Measurements from ENCODE around the gene PCSK5. TPM values are rescaled to one million over a fixed set of nuclear protein-coding genes. Genes with fewer than 3 reads are reported as not detected.

PCSK5 gene
- polyA plus RNA-seq, 1 donor from 2014 or later: 1.7 TPM

- Histone ChIP-seq H3K9me3 (ENCODE audit: low read length) (no peaks in the 10 kb centered on the region), H3K9me2 (ENCODE audit: insufficient read depth, low read length) (no peaks in the 10 kb centered on the region), H3F3A (ENCODE audit: insufficient read depth, low read length, poor library complexity, severe bottlenecking) (no peaks in the 10 kb centered on the region), H4K20me1 (ENCODE audit: insufficient read depth) (no peaks in the 10 kb centered on the region), H3K79me2 (replicated peaks; ENCODE audit: insufficient read depth, low read length) (no peaks in the 10 kb centered on the region), H3K27me3 (ENCODE audit: insufficient read depth, low read depth, low read length) (no peaks in the 10 kb centered on the region), H3K4me3 (ENCODE audit: low read length) (no peak overlapping the region), H3K9ac (ENCODE audit: low read length) (no peak overlapping the region), H3K36me3 (ENCODE audit: insufficient read depth, low read length) (no peaks in the 10 kb centered on the region), H3K4me2 (ENCODE audit: low read length) (no peak overlapping the region), H2AFZ (ENCODE audit: low read depth, low read length) (no peak overlapping the region), H3K27ac (ENCODE audit: low read length) (no peak overlapping the region)
- TF ChIP-seq EZH2 (IDR thresholded peaks at IDR 0.05; ENCODE audit: borderline replicate concordance, insufficient read depth, low read length, poor library complexity, severe bottlenecking) (no peak), TAF1 (IDR thresholded peaks at IDR 0.05; ENCODE audit: low read depth) (no peak)
These were observed 481.4 kb downstream of the PCSK5 start for GRCh38 chr9:76371901-76372300.

GRCh38 chr9:76372336-76372735, 481.9 kb downstream of the PCSK5 start:
- Histone ChIP-seq H4K20me1 (ENCODE audit: insufficient read depth) (no peaks in the 10 kb centered on the region), H3K9me3 (ENCODE audit: low read length) (no peaks in the 10 kb centered on the region), H3K36me3 (ENCODE audit: insufficient read depth, low read length) (no peaks in the 10 kb centered on the region), H3K4me2 (ENCODE audit: low read length) (no peak overlapping the region), H3K9me2 (ENCODE audit: insufficient read depth, low read length) (no peaks in the 10 kb centered on the region), H3K27me3 (ENCODE audit: insufficient read depth, low read depth, low read length) (no peaks in the 10 kb centered on the region), H3F3A (ENCODE audit: insufficient read depth, low read length, poor library complexity, severe bottlenecking) (no peaks in the 10 kb centered on the region), H3K9ac (ENCODE audit: low read length) (no peak overlapping the region), H3K27ac (ENCODE audit: low read length) (no peak overlapping the region), H3K79me2 (replicated peaks; ENCODE audit: insufficient read depth, low read length) (no peaks in the 10 kb centered on the region), H3K4me3 (ENCODE audit: low read length) (no peak overlapping the region), H2AFZ (ENCODE audit: low read depth, low read length) (no peak overlapping the region)
- TF ChIP-seq EZH2 (IDR thresholded peaks at IDR 0.05; ENCODE audit: borderline replicate concordance, insufficient read depth, low read length, poor library complexity, severe bottlenecking) (no peak), EP300 (conservative IDR thresholded peaks at IDR 0.05; ENCODE audit: poor library complexity, severe bottlenecking) (no peak), REST (IDR thresholded peaks at IDR 0.05; ENCODE audit: borderline replicate concordance) (no peak), TAF1 (IDR thresholded peaks at IDR 0.05; ENCODE audit: low read depth) (no peak), SMC3 (conservative IDR thresholded peaks at IDR 0.05; ENCODE audit: poor library complexity) (no peak), CTCF (IDR thresholded peaks at IDR 0.05; ENCODE audit: poor library complexity, severe bottlenecking) (no peak), RAD21 (conservative IDR thresholded peaks at IDR 0.05) (no peak), MXI1 (conservative IDR thresholded peaks at IDR 0.05; ENCODE audit: poor library complexity, severe bottlenecking) (no peak), POLR2AphosphoS5 (IDR thresholded peaks at IDR 0.05) (no peak)

Data from neural cell (in vitro differentiated cells).